ENCODE results near the gene RABGGTA. TPM values are rescaled to one million over a fixed set of nuclear protein-coding genes. Genes with fewer than 3 reads are reported as not detected.

Gene RABGGTA
- total and polyA plus RNA-seq, 9 of the 15 experiments (the other 6 are each of a cell fraction or from before 2014, with no cell fraction given): 4.5 to 24.2 (median 15.5) TPM

DNA sequence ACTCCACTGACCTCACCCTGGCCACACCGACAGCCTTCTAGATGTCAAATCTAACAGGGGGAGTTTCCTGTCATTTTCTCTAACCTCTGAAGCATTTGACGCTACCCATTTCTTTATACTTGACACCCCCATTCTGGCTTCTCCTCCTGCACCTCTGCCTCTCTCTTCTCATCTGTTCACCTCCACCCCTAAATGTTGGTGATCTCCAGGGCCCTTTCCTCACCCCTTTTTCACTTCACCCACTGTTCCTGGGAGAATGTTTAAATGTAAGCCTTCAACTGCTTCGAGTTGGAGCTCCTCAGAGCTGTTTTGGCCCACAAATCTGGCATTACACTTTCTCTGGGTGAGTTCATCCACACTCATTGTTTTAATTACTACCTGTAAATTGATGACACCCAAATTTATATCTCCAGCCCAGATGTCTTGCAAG is 452 bp upstream of the RABGGTA start (continued):
- TF ChIP-seq, protein P1, sequence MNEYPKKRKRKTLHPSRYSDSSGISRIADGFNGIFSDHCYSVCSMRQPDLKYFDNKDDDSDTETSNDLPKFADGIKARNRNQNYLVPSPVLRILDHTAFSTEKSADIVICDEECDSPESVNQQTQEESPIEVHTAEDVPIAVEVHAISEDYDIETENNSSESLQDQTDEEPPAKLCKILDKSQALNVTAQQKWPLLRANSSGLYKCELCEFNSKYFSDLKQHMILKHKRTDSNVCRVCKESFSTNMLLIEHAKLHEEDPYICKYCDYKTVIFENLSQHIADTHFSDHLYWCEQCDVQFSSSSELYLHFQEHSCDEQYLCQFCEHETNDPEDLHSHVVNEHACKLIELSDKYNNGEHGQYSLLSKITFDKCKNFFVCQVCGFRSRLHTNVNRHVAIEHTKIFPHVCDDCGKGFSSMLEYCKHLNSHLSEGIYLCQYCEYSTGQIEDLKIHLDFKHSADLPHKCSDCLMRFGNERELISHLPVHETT (CRISPR knock-in tag; conservative IDR thresholded peaks at IDR 0.05 in 1 of 2, IDR thresholded peaks at IDR 0.05 in 1 of 2): peak in 1 of 2 experiments; percentile 34; a peak in 1 of 4 replicates
- TF ChIP-seq NR2C2 (CRISPR knock-in tag; IDR thresholded peaks at IDR 0.05) (no peak), NR2C2 (tag; IDR thresholded peaks at IDR 0.05) (0 out of 2 replicates have a peak, but pooled peaks have one; percentile 24), ZBTB1 (CRISPR knock-in tag; IDR thresholded peaks at IDR 0.05; ENCODE audit: borderline replicate concordance, low read depth) (no peak), ZNF830 (CRISPR knock-in tag; IDR thresholded peaks at IDR 0.05) (no peak), TOE1 (IDR thresholded peaks at IDR 0.05; ENCODE audit: borderline replicate concordance) (no peak), TOE1 (CRISPR knock-in tag; IDR thresholded peaks at IDR 0.05; ENCODE audit: borderline replicate concordance, low read depth) (no peak), STAT5B (CRISPR knock-in tag; IDR thresholded peaks at IDR 0.05) (no peak), C11orf30 (IDR thresholded peaks at IDR 0.05; ENCODE audit: low read depth) (no peak), TFAM (CRISPR knock-in tag; conservative IDR thresholded peaks at IDR 0.05) (no peak), FOXA1 (IDR thresholded peaks at IDR 0.05; ENCODE audit: borderline replicate concordance) (no peak)
- TF ChIP-seq, protein P2, sequence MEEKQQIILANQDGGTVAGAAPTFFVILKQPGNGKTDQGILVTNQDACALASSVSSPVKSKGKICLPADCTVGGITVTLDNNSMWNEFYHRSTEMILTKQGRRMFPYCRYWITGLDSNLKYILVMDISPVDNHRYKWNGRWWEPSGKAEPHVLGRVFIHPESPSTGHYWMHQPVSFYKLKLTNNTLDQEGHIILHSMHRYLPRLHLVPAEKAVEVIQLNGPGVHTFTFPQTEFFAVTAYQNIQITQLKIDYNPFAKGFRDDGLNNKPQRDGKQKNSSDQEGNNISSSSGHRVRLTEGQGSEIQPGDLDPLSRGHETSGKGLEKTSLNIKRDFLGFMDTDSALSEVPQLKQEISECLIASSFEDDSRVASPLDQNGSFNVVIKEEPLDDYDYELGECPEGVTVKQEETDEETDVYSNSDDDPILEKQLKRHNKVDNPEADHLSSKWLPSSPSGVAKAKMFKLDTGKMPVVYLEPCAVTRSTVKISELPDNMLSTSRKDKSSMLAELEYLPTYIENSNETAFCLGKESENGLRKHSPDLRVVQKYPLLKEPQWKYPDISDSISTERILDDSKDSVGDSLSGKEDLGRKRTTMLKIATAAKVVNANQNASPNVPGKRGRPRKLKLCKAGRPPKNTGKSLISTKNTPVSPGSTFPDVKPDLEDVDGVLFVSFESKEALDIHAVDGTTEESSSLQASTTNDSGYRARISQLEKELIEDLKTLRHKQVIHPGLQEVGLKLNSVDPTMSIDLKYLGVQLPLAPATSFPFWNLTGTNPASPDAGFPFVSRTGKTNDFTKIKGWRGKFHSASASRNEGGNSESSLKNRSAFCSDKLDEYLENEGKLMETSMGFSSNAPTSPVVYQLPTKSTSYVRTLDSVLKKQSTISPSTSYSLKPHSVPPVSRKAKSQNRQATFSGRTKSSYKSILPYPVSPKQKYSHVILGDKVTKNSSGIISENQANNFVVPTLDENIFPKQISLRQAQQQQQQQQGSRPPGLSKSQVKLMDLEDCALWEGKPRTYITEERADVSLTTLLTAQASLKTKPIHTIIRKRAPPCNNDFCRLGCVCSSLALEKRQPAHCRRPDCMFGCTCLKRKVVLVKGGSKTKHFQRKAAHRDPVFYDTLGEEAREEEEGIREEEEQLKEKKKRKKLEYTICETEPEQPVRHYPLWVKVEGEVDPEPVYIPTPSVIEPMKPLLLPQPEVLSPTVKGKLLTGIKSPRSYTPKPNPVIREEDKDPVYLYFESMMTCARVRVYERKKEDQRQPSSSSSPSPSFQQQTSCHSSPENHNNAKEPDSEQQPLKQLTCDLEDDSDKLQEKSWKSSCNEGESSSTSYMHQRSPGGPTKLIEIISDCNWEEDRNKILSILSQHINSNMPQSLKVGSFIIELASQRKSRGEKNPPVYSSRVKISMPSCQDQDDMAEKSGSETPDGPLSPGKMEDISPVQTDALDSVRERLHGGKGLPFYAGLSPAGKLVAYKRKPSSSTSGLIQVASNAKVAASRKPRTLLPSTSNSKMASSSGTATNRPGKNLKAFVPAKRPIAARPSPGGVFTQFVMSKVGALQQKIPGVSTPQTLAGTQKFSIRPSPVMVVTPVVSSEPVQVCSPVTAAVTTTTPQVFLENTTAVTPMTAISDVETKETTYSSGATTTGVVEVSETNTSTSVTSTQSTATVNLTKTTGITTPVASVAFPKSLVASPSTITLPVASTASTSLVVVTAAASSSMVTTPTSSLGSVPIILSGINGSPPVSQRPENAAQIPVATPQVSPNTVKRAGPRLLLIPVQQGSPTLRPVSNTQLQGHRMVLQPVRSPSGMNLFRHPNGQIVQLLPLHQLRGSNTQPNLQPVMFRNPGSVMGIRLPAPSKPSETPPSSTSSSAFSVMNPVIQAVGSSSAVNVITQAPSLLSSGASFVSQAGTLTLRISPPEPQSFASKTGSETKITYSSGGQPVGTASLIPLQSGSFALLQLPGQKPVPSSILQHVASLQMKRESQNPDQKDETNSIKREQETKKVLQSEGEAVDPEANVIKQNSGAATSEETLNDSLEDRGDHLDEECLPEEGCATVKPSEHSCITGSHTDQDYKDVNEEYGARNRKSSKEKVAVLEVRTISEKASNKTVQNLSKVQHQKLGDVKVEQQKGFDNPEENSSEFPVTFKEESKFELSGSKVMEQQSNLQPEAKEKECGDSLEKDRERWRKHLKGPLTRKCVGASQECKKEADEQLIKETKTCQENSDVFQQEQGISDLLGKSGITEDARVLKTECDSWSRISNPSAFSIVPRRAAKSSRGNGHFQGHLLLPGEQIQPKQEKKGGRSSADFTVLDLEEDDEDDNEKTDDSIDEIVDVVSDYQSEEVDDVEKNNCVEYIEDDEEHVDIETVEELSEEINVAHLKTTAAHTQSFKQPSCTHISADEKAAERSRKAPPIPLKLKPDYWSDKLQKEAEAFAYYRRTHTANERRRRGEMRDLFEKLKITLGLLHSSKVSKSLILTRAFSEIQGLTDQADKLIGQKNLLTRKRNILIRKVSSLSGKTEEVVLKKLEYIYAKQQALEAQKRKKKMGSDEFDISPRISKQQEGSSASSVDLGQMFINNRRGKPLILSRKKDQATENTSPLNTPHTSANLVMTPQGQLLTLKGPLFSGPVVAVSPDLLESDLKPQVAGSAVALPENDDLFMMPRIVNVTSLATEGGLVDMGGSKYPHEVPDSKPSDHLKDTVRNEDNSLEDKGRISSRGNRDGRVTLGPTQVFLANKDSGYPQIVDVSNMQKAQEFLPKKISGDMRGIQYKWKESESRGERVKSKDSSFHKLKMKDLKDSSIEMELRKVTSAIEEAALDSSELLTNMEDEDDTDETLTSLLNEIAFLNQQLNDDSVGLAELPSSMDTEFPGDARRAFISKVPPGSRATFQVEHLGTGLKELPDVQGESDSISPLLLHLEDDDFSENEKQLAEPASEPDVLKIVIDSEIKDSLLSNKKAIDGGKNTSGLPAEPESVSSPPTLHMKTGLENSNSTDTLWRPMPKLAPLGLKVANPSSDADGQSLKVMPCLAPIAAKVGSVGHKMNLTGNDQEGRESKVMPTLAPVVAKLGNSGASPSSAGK (IDR thresholded peaks at IDR 0.05): 0 out of 2 replicates have a peak, but pooled peaks have one; percentile 58
- TF ChIP-seq, protein P3, sequence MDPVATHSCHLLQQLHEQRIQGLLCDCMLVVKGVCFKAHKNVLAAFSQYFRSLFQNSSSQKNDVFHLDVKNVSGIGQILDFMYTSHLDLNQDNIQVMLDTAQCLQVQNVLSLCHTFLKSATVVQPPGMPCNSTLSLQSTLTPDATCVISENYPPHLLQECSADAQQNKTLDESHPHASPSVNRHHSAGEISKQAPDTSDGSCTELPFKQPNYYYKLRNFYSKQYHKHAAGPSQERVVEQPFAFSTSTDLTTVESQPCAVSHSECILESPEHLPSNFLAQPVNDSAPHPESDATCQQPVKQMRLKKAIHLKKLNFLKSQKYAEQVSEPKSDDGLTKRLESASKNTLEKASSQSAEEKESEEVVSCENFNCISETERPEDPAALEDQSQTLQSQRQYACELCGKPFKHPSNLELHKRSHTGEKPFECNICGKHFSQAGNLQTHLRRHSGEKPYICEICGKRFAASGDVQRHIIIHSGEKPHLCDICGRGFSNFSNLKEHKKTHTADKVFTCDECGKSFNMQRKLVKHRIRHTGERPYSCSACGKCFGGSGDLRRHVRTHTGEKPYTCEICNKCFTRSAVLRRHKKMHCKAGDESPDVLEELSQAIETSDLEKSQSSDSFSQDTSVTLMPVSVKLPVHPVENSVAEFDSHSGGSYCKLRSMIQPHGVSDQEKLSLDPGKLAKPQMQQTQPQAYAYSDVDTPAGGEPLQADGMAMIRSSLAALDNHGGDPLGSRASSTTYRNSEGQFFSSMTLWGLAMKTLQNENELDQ (CRISPR knock-in tag; IDR thresholded peaks at IDR 0.05; ENCODE audit: borderline replicate concordance): no peak

All from K562 (cell line).